HL-60 (cell line): Measurements from ENCODE around the gene XYLT1.

Source experiments
- GABPA ChIP-seq: IDR thresholded peaks from 2 replicates; pipeline ENCODE4 v1.6.1; 2012; ENCODE audit warnings: low read depth
- POLR2AphosphoS5 ChIP-seq: IDR thresholded peaks from 2 replicates; pipeline ENCODE4 v1.6.1; 2012; ENCODE audit warnings: low read depth
- TF ChIP-seq, protein P1 (sequence below): IDR thresholded peaks from one replicate; pipeline ENCODE4 v1.5.1; 2011; ENCODE audit warnings: low read length, control low read depth, inconsistent platforms; ENCODE audit not compliant: insufficient read depth
- TF ChIP-seq, protein P2 (sequence below): IDR thresholded peaks from 2 replicates; pipeline ENCODE4 v1.6.1; 2012; ENCODE audit warnings: low read depth; ENCODE audit not compliant: insufficient replicate concordance

DNA sequence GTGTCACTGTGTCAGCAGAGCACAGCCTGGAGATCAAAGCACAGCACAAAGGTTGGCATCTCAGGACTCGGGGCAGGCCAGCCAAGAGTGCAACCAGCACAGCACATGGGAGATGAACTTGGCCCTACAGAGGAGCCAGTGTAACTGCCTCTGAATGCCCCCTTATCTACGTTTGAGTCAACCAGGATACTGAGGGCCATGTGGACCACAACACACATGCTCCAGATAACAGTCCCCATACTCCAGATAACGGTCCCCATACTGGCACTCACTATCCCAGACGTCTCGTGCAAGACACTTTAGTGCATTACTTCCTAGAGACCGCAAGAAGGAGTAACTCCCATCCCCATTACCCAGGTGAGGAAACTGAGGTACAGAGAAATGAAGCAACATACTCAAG lies 88.2 kb downstream of the XYLT1 start:
- TF ChIP-seq, protein P1, sequence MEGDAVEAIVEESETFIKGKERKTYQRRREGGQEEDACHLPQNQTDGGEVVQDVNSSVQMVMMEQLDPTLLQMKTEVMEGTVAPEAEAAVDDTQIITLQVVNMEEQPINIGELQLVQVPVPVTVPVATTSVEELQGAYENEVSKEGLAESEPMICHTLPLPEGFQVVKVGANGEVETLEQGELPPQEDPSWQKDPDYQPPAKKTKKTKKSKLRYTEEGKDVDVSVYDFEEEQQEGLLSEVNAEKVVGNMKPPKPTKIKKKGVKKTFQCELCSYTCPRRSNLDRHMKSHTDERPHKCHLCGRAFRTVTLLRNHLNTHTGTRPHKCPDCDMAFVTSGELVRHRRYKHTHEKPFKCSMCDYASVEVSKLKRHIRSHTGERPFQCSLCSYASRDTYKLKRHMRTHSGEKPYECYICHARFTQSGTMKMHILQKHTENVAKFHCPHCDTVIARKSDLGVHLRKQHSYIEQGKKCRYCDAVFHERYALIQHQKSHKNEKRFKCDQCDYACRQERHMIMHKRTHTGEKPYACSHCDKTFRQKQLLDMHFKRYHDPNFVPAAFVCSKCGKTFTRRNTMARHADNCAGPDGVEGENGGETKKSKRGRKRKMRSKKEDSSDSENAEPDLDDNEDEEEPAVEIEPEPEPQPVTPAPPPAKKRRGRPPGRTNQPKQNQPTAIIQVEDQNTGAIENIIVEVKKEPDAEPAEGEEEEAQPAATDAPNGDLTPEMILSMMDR: no peak
- TF ChIP-seq GABPA (no peak), POLR2AphosphoS5 (no peak)
- TF ChIP-seq, protein P2, sequence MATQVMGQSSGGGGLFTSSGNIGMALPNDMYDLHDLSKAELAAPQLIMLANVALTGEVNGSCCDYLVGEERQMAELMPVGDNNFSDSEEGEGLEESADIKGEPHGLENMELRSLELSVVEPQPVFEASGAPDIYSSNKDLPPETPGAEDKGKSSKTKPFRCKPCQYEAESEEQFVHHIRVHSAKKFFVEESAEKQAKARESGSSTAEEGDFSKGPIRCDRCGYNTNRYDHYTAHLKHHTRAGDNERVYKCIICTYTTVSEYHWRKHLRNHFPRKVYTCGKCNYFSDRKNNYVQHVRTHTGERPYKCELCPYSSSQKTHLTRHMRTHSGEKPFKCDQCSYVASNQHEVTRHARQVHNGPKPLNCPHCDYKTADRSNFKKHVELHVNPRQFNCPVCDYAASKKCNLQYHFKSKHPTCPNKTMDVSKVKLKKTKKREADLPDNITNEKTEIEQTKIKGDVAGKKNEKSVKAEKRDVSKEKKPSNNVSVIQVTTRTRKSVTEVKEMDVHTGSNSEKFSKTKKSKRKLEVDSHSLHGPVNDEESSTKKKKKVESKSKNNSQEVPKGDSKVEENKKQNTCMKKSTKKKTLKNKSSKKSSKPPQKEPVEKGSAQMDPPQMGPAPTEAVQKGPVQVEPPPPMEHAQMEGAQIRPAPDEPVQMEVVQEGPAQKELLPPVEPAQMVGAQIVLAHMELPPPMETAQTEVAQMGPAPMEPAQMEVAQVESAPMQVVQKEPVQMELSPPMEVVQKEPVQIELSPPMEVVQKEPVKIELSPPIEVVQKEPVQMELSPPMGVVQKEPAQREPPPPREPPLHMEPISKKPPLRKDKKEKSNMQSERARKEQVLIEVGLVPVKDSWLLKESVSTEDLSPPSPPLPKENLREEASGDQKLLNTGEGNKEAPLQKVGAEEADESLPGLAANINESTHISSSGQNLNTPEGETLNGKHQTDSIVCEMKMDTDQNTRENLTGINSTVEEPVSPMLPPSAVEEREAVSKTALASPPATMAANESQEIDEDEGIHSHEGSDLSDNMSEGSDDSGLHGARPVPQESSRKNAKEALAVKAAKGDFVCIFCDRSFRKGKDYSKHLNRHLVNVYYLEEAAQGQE: no peak
